ENCODE measurements around the gene SH3RF1.

The SH3RF1 gene

GRCh38 chr4:169151671-169152070, 119.1 kb downstream of the SH3RF1 start:
- TF ChIP-seq CTCF (IDR thresholded peaks at IDR 0.05; ENCODE audit: low read depth, low read length), result no peak
- DNase-seq (ENCODE audit: extremely low read depth, low read depth), result no peak

- DNase-seq (ENCODE audit: extremely low read depth, low read depth), result no peak
- TF ChIP-seq CTCF (IDR thresholded peaks at IDR 0.05; ENCODE audit: low read depth, low read length), result no peak
Observed at GRCh38 chr4:169150806-169151205, 120.0 kb downstream of the SH3RF1 start.

GRCh38 chr4:169148885-169149284, 121.9 kb downstream of the SH3RF1 start:
- TF ChIP-seq CTCF (IDR thresholded peaks at IDR 0.05; ENCODE audit: low read depth, low read length), result no peak
- no peak for DNase-seq (ENCODE audit: extremely low read depth, low read depth)

GRCh38 chr4:169147191-169147590, 123.6 kb downstream of the SH3RF1 start:
- DNase-seq (ENCODE audit: extremely low read depth, low read depth), result no peak
- TF ChIP-seq CTCF (IDR thresholded peaks at IDR 0.05; ENCODE audit: low read depth, low read length), result no peak

GRCh38 chr4:169144061-169144600, 126.6 kb downstream of the SH3RF1 start:
- DNase-seq (ENCODE audit: extremely low read depth, low read depth), result no peak
- TF ChIP-seq CTCF (IDR thresholded peaks at IDR 0.05; ENCODE audit: low read depth, low read length), result no peak

GRCh38 chr4:169143335-169143734, 127.4 kb downstream of the SH3RF1 start:
- no peak for DNase-seq (ENCODE audit: extremely low read depth, low read depth)
- no peak for TF ChIP-seq CTCF (IDR thresholded peaks at IDR 0.05; ENCODE audit: low read depth, low read length)

GRCh38 chr4:169142906-169143305, 127.8 kb downstream of the SH3RF1 start:
- DNase-seq (ENCODE audit: extremely low read depth, low read depth), result no peak
- TF ChIP-seq CTCF (IDR thresholded peaks at IDR 0.05; ENCODE audit: low read depth, low read length), result no peak
